Neuronal stem cell (in vitro differentiated cells): Measurements from ENCODE around the gene CCDC141.

Experiments used
- DNase-seq: peaks from one replicate; pipeline ENCODE4 v3.0.0-alpha.2; 2013; ENCODE audit warnings: low spot score
- H2AFZ ChIP-seq: one replicate; pipeline ENCODE4 v1.6.1; 2013; ENCODE audit warnings: mild to moderate bottlenecking, low read length, inconsistent platforms
- H2AK5ac ChIP-seq: 2 replicates; pipeline ENCODE4 v1.6.1; 2013; ENCODE audit warnings: low read depth, mild to moderate bottlenecking, inconsistent platforms, low read length, moderate library complexity, mixed read lengths
- H2BK120ac ChIP-seq: 2 replicates; pipeline ENCODE4 v1.6.1; 2013; ENCODE audit warnings: low read depth, mild to moderate bottlenecking, inconsistent platforms, low read length, moderate library complexity, mixed read lengths
- H2BK12ac ChIP-seq: one replicate; pipeline ENCODE4 v1.6.1; 2013; ENCODE audit warnings: low read length, inconsistent platforms
- H2BK15ac ChIP-seq: 2 replicates; pipeline ENCODE4 v1.6.1; 2013; ENCODE audit warnings: mild to moderate bottlenecking, low read length, inconsistent platforms, mixed read lengths
- H2BK5ac ChIP-seq: one replicate; pipeline ENCODE4 v1.6.1; 2013; ENCODE audit warnings: inconsistent platforms, mild to moderate bottlenecking, low read length, moderate library complexity
- H3K14ac ChIP-seq: one replicate; pipeline ENCODE4 v1.6.1; 2013; ENCODE audit warnings: low read length, inconsistent platforms
- H3K18ac ChIP-seq: 2 replicates; pipeline ENCODE4 v1.6.1; 2013; ENCODE audit warnings: low read length, inconsistent platforms
- H3K23ac ChIP-seq: 2 replicates; pipeline ENCODE4 v1.6.1; 2013; ENCODE audit warnings: low read depth, mild to moderate bottlenecking, mixed read lengths, low read length, inconsistent platforms; ENCODE audit not compliant: poor library complexity
- H3K27ac ChIP-seq: replicated peaks from 3 replicates; pipeline ENCODE4 v1.5.1; 2013; ENCODE audit warnings: low read length, inconsistent platforms
- H3K27me3 ChIP-seq, 3 experiments: 2 replicates each; pipeline ENCODE4 v1.6.1; 2013; ENCODE audit warnings: low read length in 3 of 3, mild to moderate bottlenecking in 2 of 3, inconsistent platforms in 1 of 3, low read depth in 1 of 3, mixed read lengths in 1 of 3, moderate library complexity in 1 of 3; ENCODE audit not compliant: control insufficient read depth in 3 of 3, insufficient read depth in 3 of 3
- H3K36me3 ChIP-seq, 2 donors: replicated peaks in 1 of 2; 2 replicates each; pipeline ENCODE4 v1.6.1; 2013; ENCODE audit warnings: low read length in 2 of 2; ENCODE audit not compliant: control insufficient read depth in 2 of 2, insufficient read depth in 2 of 2
- H3K4ac ChIP-seq: 2 replicates; pipeline ENCODE4 v1.6.1; 2013; ENCODE audit warnings: inconsistent platforms, mild to moderate bottlenecking, low read length, moderate library complexity
- H3K4me1 ChIP-seq, 2 donors: 1 replicate in 1 of 2; 2 replicates in 1 of 2; pipeline ENCODE4 v1.6.1; 2013; ENCODE audit warnings: low read length in 2 of 2, low read depth in 1 of 2; ENCODE audit not compliant: control insufficient read depth in 2 of 2, insufficient read depth in 1 of 2
- H3K4me2 ChIP-seq: one replicate; pipeline ENCODE4 v1.6.1; 2013; ENCODE audit warnings: mild to moderate bottlenecking, low read length, inconsistent platforms; ENCODE audit not compliant: insufficient read depth, poor library complexity, severe bottlenecking
- H3K4me3 ChIP-seq, 2 donors: 2 replicates each; pipeline ENCODE4 v1.5.1; 2013; ENCODE audit warnings: low read length in 2 of 2, mild to moderate bottlenecking in 2 of 2, inconsistent platforms in 1 of 2, moderate library complexity in 1 of 2
- H3K79me1 ChIP-seq: one replicate; pipeline ENCODE4 v1.6.1; 2013; ENCODE audit warnings: low read depth, mild to moderate bottlenecking, inconsistent platforms, low read length, moderate library complexity
- H3K9ac ChIP-seq: one replicate; pipeline ENCODE4 v1.6.1; 2013; ENCODE audit warnings: mild to moderate bottlenecking, low read depth, low read length, inconsistent platforms; ENCODE audit not compliant: poor library complexity
- H3K9me3 ChIP-seq, 2 donors: replicated peaks in 1 of 2; 2 replicates each; pipeline versions ENCODE3 to v1.6.1; 2013; ENCODE audit warnings: low read length in 2 of 2, mild to moderate bottlenecking in 2 of 2, inconsistent platforms in 1 of 2, low read depth in 1 of 2, mixed read lengths in 1 of 2, moderate library complexity in 1 of 2; ENCODE audit not compliant: control insufficient read depth in 2 of 2, insufficient read depth in 1 of 2
- H4K8ac ChIP-seq: one replicate; pipeline ENCODE4 v1.6.1; 2013; ENCODE audit warnings: low read depth, mild to moderate bottlenecking, inconsistent platforms, low read length, moderate library complexity
- H4K91ac ChIP-seq: one replicate; pipeline ENCODE4 v1.6.1; 2013; ENCODE audit warnings: low read length, low read depth, mild to moderate bottlenecking, inconsistent platforms; ENCODE audit not compliant: poor library complexity
- WGBS, 2 donors: extraction: QIAGEN DNeasy Blood & Tissue Kit; methylation state at CpG; one replicate each; pipeline ENCODE4 v1.1.7; 2013; ENCODE audit warnings: missing lambda C conversion rate in 2 of 2, mixed read lengths in 1 of 2; ENCODE audit not compliant: insufficient read length in 2 of 2, insufficient replicate concordance in 1 of 2; ENCODE audit errors: extremely low coverage in 2 of 2; 5-methylcytosine and 5-hydroxymethylcytosine counted together

The CCDC141 gene

DNA sequence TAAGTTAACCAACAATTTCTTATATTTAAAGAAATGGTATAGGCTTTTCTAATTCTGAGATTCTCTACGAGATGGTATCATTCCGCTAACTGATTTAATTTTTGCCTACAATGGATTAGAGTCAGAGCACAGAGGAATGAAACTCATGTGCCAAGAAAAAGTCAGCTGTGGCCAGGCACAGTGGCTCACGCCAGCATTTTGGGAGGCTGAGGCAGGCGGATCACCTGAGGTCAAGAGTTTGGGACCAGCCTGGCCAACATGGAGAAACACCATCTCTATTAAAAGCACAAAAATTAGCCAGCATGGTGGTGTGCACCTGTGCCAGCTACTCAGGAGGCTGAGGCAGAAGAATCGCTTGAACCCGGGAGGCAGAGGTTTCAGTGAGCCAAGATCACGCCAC lies 225.8 kb downstream of the CCDC141 start:
- no peak overlapping the region for H3K18ac ChIP-seq
- no peaks in the 10 kb centered on the region for H3K4me1 ChIP-seq
- H2BK15ac ChIP-seq = no peak overlapping the region
- no peak overlapping the region for H2BK5ac ChIP-seq
- H3K4me2 ChIP-seq = no peak overlapping the region
- WGBS, 2 donors = no CpG with 5 or more reads among the region's 7 CpGs
- H3K36me3 ChIP-seq = no peaks in the 10 kb centered on the region
- no peaks in the 10 kb centered on the region for H3K79me1 ChIP-seq
- no peak overlapping the region for H3K14ac ChIP-seq
- no peak overlapping the region for H3K27ac ChIP-seq
- no peak overlapping the region for H2BK12ac ChIP-seq
- no peak overlapping the region for H4K8ac ChIP-seq
- H2AFZ ChIP-seq = no peak overlapping the region
- H3K27me3 ChIP-seq = no peaks in the 10 kb centered on the region
- H3K4me3 ChIP-seq = no peak overlapping the region
- H2AK5ac ChIP-seq = no peak overlapping the region
- no peaks in the 10 kb centered on the region for H3K9me3 ChIP-seq
- DNase-seq = no peak
- no peak overlapping the region for H3K23ac ChIP-seq
- no peak overlapping the region for H2BK120ac ChIP-seq
- H3K4ac ChIP-seq = no peak overlapping the region
- H3K9ac ChIP-seq = no peak overlapping the region
- no peak overlapping the region for H4K91ac ChIP-seq

DNA sequence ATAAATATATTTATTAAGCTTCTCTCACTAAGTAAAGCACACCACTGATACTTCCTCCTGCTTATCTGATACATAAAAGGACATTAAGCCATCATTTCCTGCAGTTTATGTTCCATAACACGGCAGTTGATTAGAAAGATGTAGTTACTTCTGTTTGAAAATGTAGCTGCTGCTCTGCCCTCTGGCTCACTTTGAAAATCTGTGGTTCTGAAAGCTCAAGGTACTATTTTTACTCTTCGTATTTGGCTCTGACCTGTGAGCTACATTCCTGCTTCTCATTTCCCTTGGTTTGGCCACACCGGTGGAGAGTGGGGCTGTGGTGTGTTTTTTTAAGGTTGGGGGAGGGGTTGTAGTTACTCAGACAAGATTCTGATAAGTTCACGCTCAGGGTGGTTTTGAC lies 229.9 kb downstream of the CCDC141 start:
- H4K91ac ChIP-seq = no peak overlapping the region
- no peak overlapping the region for H3K4ac ChIP-seq
- H3K23ac ChIP-seq = no peak overlapping the region
- no peak overlapping the region for H4K8ac ChIP-seq
- DNase-seq = no peak
- no CpG with 5 or more reads among the region's 4 CpGs for WGBS, 2 donors
- H3K4me2 ChIP-seq = no peak overlapping the region
- no peaks in the 10 kb centered on the region for H3K36me3 ChIP-seq
- no peak overlapping the region for H2BK15ac ChIP-seq
- H3K27me3 ChIP-seq = no peaks in the 10 kb centered on the region
- H3K14ac ChIP-seq = no peak overlapping the region
- no peaks in the 10 kb centered on the region for H3K4me1 ChIP-seq
- no peak overlapping the region for H2BK5ac ChIP-seq
- no peak overlapping the region for H2AFZ ChIP-seq
- no peak overlapping the region for H2BK12ac ChIP-seq
- H2AK5ac ChIP-seq = no peak overlapping the region
- H3K9me3 ChIP-seq = no peaks in the 10 kb centered on the region
- H2BK120ac ChIP-seq = no peak overlapping the region
- no peaks in the 10 kb centered on the region for H3K79me1 ChIP-seq
- H3K4me3 ChIP-seq = no peak overlapping the region
- H3K18ac ChIP-seq = no peak overlapping the region
- H3K9ac ChIP-seq = no peak overlapping the region
- no peak overlapping the region for H3K27ac ChIP-seq

DNA sequence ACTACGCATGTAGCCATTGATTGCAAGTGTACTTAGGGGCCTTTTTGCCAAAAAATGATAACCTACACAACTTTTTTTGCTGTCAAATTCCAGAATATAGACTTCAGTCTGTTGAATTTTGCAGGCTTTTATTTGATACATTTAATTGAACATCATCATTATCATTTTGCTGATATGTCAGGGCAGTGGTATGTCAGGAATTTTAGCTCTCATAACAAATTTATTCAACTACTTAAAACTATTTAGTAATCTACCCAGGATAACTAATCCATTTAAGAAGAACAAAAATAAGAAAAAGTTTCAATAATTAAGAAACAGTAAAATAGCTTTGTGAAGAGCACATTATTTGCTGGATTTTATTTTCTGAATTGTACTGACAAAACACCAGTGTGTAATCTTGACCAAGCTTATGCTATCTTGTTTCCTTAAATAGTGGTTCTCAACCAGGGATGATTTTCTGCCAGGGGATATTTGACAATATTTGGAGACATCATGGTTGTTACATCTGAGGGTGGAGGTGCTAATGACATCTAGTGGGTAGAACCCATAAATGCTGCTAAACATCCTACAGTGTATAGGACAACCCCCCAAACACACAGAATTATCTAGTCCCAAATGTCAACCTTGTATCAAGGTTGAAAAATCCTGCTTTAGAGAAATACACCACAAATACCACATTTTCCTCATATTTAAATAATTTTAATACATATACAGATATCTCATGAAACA lies 230.6 kb downstream of the CCDC141 start:
- WGBS, 2 donors = no CpG with 5 or more reads among the region's 1 CpG
- Histone ChIP-seq H3K9ac (no peak overlapping the region), H4K91ac (no peak overlapping the region), H2BK12ac (no peak overlapping the region), H3K4me2 (no peak overlapping the region), H3K79me1 (no peaks in the 10 kb centered on the region), H3K23ac (no peak overlapping the region), H3K36me3 (no peaks in the 10 kb centered on the region), H3K4ac (no peak overlapping the region), H3K4me1 (no peaks in the 10 kb centered on the region), H3K18ac (no peak overlapping the region), H3K27ac (no peak overlapping the region), H3K9me3 (no peaks in the 10 kb centered on the region), H2BK15ac (no peak overlapping the region), H3K4me3 (no peak overlapping the region), H2AFZ (no peak overlapping the region), H4K8ac (no peak overlapping the region), H2BK120ac (no peak overlapping the region), H3K27me3 (no peaks in the 10 kb centered on the region), H3K14ac (no peak overlapping the region), H2BK5ac (no peak overlapping the region), H2AK5ac (no peak overlapping the region)
- DNase-seq = no peak

DNA sequence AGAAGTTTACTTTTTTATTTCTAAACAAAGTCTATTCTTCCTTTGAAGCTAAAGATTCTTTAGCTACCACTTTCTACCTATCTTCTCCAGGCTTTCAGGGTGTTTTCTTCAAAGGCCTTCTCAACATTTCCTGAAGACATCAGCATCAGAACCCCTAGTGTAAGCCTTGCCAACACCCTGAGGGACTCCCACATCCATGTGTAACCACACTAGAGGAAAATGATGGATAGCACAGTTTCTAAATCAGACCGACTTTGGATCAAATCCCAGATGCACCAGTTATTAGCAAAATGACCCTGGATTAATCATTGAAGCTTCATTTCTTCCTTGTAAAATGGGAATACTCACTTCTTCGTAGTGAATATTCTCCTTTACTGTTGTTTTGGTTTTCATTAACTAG lies 238.0 kb downstream of the CCDC141 start:
- Histone ChIP-seq H2BK12ac (no peak overlapping the region), H4K8ac (no peak overlapping the region), H3K4ac (no peak overlapping the region), H3K18ac (no peak overlapping the region), H3K4me2 (no peak overlapping the region), H3K9ac (no peak overlapping the region), H3K23ac (no peak overlapping the region), H3K4me1 (peaks cover 0 to 2% of the 10 kb centered on the region in 2 donors), H2BK5ac (no peak overlapping the region), H2BK120ac (no peak overlapping the region), H2AK5ac (no peak overlapping the region), H3K79me1 (no peaks in the 10 kb centered on the region), H3K9me3 (no peaks in the 10 kb centered on the region), H3K36me3 (no peaks in the 10 kb centered on the region), H2BK15ac (no peak overlapping the region), H3K14ac (no peak overlapping the region), H4K91ac (no peak overlapping the region), H3K4me3 (no peak overlapping the region), H3K27me3 (no peaks in the 10 kb centered on the region), H2AFZ (no peak overlapping the region), H3K27ac (no peak overlapping the region)
- WGBS, 2 donors = no CpG with 5 or more reads among the region's 2 CpGs
- DNase-seq = no peak
